ENCODE data around the gene PAMR1. TPM values are rescaled to one million over a fixed set of nuclear protein-coding genes. Genes with fewer than 3 reads are reported as not detected.

Gene PAMR1
- total and polyA plus RNA-seq, 2 donors (not counting 3 experiments of a cell fraction or from before 2014, with no cell fraction given): not detected

GRCh38 chr11:35486934-35487333 is 38.5 kb downstream of the PAMR1 start:
- Histone ChIP-seq H4K20me1 (replicated peaks; ENCODE audit: control insufficient read depth, extremely low read depth, insufficient read depth, low read length) (no peaks in the 10 kb centered on the region), H3K27me3 (ENCODE audit: control insufficient read depth in 2 of 2, insufficient read depth in 2 of 2, low read length in 2 of 2) (peaks cover 8 to 10% of the 10 kb centered on the region in 2 experiments), H3K36me3 (ENCODE audit: control insufficient read depth in 2 of 2, extremely low read depth in 1 of 2, insufficient read depth in 2 of 2, low read length in 2 of 2) (no peaks in the 10 kb centered on the region), H3K4me2 (ENCODE audit: insufficient read depth, low read length) (no peak overlapping the region), H3K9me3 (replicated peaks; ENCODE audit: control insufficient read depth, insufficient read depth, low read length) (no peaks in the 10 kb centered on the region), H3K4me3 (replicated peaks in 1 of 3; ENCODE audit: insufficient read depth in 1 of 3, low read depth in 1 of 3, low read length in 3 of 3) (no peak overlapping the region), H3K9ac (replicated peaks; ENCODE audit: extremely low read depth, insufficient read depth, low read length) (no peak overlapping the region), H3K9me1 (replicated peaks; ENCODE audit: control insufficient read depth, extremely low read depth, insufficient read depth, low read length) (no peaks in the 10 kb centered on the region), H2AFZ (ENCODE audit: low read depth, low read length) (no peak overlapping the region), H3K4me1 (ENCODE audit: control insufficient read depth, extremely low read depth, insufficient read depth, low read length) (no peaks in the 10 kb centered on the region), H3K27ac (ENCODE audit: insufficient read depth, low read depth, low read length) (no peak overlapping the region), H3K79me2 (ENCODE audit: control insufficient read depth, insufficient read depth, low read length) (no peaks in the 10 kb centered on the region)
- FAIRE-seq: no peak
- BruUV-seq (replicated peaks): no TSS peak
- TF ChIP-seq POLR2AphosphoS5 (IDR thresholded peaks at IDR 0.05; ENCODE audit: insufficient read depth, low read depth, low read length) (no peak), POLR2A (IDR thresholded peaks at IDR 0.05; ENCODE audit: low read depth, low read length) (no peak), GATA2 (IDR thresholded peaks at IDR 0.05; ENCODE audit: insufficient read depth, insufficient read length, low read depth, low read length) (no peak), MYC (IDR thresholded peaks at IDR 0.05; ENCODE audit: low read depth, low read length) (no peak), EZH2 (IDR thresholded peaks at IDR 0.05; ENCODE audit: borderline replicate concordance, low read depth, low read length, severe bottlenecking) (no peak), CTCF (IDR thresholded peaks at IDR 0.05; ENCODE audit: extremely low read depth in 1 of 2, insufficient read depth in 1 of 2, low read depth in 1 of 2, low read length in 2 of 2) (no peak), FOS (IDR thresholded peaks at IDR 0.05; ENCODE audit: borderline replicate concordance, insufficient read depth, low read length) (no peak), MAX (IDR thresholded peaks at IDR 0.05; ENCODE audit: insufficient read depth, insufficient read length) (no peak), JUN (IDR thresholded peaks at IDR 0.05; ENCODE audit: borderline replicate concordance, insufficient read depth, insufficient read length, low read depth) (no peak)
- intact Hi-C loops (cut with micrococcal nuclease): loop anchor here (1.0 to 10.0 kb wide), 6 partner anchors 335 to 988 kb away; no protein-coding TSS in a partner anchor
- CTCF ChIA-PET: interaction anchor here (0.6 to 4.5 kb wide), 7 partner anchors 11 to 1228 kb away, joined by 3 to 56 read pairs (median 6); no protein-coding TSS in a partner anchor
- POLR2A ChIA-PET: no interaction called here
- dilution Hi-C loops (cut with MboI; ENCODE audit: extremely low pct_ligation_motif_present, low sequenced_read_pairs): no loop called here
- DNase-seq (ENCODE audit: low read depth, low spot score): no peak
